NCI-H128 (cell line): ENCODE data around the gene MALRD1.

Source experiments
- DNase-seq: peaks from one replicate; lab custom pipeline; 2025; ENCODE audit not compliant: unreplicated experiment; lab: John Stamatoyannopoulos, UW

Gene MALRD1

DNA sequence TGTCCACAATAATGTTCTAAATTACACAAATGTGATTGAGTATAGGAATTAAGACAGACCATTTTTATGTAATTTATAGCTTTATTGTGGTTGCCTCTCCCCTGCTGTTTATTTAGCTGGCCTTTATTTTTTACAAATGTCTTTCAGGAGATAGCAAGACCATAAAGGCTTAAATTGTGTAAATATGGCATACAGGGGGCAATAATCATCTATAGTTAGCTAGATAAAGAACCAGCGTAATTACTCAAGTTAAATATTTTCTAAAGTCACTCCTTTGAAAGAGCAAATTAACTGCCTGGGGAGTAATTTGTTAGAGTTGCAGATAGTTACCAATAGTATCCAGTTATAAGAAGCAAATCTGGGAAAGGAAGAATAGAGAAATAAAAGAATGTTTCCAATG lies at the start of gene MALRD1:
MALRD1 (plus strand) TSS at position 313 of the 400 bp plus-strand sequence. CDS start 138 bp downstream, outside the sequence.
- no peak for DNase-seq

DNA sequence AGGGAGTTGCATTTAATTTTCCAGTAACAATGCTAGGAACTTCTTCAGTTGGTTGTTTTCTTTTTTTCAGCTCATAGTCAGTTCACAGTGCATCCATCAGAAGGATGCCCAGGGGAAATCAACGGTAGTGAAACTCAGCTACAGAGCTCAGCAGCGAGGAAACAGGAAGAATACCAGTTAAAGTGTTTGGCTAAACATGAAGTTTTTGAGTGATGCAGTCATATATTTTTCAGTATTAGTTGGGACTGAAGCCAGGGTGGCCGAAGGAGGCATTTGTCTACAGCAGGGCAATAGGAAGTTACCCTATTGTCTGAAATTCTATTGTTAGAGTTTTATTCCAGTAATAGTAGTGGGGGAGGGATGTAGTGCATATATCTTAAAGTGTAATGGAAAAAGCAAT lies 45.3 kb upstream of the MALRD1 start:
- DNase-seq: no peak

DNA sequence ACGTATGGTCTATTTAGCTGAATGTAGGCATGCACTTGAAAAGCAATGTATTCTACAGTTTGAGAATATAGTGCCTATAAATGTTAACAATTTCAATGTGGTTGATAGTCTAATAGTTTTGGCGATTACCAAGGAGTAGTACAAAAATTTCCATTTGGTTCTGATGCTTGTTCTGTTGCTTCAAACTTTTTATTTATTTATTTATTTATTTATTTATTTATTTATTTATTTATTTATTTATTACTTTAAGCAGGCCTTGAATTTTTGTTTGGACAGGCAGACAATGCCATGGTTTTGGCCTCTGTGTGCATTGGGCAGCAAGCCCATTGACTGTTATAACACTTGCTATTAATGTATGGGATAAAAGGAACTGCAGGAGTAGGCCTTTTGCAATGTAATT lies 36.5 kb upstream of the MALRD1 start:
- no peak for DNase-seq

DNA sequence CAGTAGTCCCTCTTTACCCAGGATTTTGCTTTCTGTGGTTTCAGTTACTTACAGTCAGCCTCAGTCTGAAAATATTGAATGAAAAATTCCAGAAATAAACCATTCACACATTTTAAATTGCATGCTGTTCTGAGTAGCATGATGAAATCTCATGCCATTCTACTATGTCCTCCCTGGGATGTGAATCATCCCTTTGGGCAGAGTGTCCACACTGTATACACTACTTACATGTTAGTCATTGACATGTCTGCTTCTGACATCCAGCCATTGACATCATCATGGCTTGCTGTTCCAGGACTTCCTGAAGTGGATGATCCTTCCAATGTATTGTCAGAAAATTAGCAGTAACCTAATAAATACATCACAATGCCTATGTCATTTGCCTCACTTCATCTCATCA lies 34.6 kb upstream of the MALRD1 start:
- DNase-seq: no peak

DNA sequence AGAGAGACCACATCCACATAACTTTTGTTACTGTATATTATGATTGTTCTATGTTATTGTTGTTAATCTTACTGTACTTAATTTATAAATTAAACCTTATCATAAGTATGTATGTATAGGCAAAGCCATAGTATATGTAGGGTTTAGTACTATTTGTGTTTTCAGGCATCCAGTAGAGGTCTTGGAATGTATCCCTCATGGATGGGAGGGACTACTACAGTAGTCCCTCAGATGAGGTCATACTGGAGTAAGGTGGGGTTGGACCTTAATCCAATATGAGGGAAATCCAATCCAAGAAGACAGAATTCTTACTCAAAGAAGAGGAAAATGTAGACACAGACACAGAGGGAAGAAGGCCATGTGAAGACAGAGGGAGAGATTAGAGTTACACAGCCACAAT lies 34.1 kb upstream of the MALRD1 start:
- DNase-seq: no peak

DNA sequence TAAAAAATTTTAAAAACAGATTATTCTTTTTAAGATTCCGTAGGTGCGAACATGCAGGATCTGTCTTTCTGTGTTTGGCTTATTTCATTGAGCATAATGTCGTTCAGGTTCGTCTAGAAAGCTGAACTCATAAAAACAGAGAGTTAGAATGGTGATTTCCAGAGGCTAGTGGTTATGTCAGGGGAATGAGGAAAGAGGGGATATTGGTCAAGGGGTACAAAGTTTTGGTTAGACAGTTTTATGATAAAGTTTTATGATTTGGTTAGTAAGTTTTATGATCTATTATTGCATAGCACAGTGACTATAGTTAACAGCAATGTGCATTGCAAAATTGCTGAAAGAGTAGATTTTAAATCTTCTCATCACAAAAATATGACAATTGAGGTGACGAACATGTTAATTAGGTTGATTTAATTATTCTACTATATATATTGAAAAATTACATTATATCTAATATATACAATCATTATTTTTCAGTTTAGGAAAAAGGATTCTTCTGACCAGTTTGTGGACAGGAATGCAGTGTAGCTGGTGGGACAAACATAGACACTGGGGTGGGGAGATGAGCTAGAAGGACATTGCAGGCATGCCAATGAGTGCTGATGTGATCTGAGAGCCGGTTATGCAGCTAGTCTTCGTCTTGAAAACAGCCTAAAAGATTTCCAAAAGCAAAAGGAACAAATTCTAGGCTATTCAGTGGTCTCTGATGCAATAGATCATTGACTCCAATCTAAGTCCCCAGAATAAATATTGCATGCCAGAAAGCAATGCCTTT lies 31.3 kb upstream of the MALRD1 start:
- no peak for DNase-seq

DNA sequence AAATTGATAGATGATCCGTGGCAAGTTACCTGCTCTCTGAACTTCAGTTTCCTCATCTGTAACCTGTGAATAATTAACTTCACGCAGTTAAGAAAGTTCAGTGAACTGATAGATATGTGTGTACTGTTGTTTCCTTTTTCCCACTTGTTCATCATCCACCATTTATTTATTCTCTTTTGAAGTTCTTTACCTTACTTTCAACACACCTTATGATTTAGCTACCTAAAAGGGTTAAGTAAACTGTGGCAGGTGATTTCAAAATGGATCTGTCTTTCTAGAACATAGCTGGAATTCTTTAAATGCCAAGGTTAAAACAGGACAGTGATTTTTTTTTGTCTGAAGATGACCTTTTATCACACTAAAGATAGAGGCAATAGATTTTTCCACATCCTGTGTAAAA lies 27.4 kb upstream of the MALRD1 start:
- no peak for DNase-seq

DNA sequence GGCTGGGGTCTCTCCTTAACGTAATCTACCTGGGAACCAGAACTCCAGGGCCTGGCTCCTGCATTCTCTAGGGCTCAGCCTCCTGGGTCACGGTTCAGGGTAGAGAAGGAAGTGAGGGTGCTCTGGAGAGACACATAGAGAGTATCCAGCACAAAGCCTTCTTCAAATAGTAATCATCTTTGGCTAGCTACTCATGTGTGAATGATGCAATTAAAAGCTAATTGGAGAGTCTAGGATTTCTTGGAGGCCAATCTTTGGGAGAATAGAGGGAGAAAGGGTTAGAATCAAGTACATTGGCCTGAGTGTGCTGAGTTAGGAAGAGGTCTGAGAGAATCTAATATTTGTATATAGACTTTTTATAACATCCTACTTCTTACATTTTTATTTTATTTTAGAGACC lies 24.0 kb upstream of the MALRD1 start:
- no peak for DNase-seq

DNA sequence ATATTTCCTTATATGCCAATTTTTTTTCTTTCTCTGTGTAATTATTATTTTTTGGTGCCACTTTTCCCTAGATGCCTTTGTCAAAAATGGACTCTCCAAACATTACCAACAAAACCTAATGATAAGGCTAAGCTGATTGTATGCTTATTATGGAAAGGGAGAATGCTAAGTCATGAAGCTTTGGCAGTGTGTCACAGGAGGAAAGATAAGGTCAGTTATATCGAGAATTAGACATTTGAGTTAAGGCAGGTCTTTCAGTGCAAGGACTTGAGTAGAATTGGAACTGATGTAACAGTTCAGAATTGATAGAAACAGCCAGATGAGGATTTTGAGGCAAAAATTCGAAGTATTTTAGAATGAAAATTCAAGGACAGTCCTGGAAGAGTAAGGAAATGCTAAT lies 16.8 kb upstream of the MALRD1 start:
- DNase-seq: no peak

DNA sequence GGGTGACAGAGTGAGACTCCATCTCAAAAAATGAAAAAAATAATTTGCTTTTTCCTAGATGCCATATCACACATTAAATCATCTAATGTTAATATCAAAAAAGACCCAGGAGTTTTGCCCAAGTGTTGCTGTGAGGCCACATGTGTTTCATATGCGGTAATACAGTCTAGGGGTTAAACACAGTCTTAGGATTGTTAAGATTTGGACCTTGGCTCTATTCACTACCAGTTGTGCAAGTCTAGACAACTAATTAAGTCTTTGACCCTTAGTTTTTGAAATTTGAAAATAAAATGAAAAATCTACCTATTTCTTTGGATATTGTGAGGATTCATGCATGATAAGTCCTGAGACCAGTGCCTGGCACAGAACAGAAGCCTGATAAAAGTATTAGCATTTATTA lies 14.9 kb upstream of the MALRD1 start:
- DNase-seq: no peak

DNA sequence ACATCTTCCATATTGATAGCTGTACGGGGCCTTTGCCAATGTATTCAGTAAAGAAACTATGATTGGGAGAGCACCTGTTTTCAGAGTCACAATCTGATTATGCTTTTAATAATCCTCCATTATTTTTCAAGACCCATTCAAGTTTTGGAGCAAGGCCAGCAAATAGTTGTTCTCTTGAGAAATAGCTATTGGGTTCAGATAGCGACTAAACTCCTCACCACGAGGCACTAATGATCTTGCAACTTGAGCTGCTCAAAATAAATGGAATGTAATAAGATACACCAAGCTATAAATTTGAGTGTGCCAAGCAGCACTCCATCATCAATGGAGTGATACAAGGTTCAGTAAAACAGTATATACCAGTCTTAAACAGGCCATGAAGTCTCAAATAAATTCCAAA lies 7.4 kb upstream of the MALRD1 start:
- DNase-seq: peak; percentile 29

DNA sequence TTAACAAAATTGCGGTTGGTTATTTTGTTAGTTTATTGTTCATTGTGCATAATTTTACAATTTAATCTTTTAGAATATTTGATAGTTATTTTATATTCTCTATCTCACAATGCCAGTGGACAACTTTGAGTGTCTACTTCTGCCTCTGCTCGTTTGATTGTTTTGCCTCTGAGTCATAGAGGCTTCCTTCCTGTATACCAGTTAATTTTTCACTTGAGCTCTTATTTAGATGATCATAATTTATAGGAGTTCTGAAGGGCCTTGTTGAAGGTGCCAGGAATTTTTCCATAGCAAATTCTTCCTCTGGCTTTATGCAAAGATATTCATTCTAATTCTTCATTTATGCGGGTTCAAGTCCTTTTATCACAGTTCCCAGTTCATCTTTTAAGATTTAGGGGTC lies 5.2 kb upstream of the MALRD1 start:
- no peak for DNase-seq

DNA sequence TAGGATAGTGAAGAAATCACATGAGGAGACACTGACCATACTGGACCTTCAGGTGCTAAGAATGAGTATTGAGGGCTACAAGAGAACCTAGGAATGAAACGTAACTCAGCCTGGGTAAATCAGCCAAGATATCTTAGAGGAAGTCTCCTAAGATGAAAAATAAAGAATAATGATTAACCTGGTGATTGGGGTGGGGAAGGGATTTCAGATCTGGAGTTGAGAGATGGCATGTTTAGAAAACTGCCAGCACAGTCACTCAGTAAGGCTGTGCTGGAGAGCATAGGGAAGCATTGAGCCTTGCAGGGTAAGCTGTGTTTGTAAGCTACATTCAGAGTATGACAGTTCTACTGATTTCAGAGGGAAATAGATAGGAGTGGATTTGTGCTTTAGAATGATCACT lies 1.9 kb upstream of the MALRD1 start:
- no peak for DNase-seq

DNA sequence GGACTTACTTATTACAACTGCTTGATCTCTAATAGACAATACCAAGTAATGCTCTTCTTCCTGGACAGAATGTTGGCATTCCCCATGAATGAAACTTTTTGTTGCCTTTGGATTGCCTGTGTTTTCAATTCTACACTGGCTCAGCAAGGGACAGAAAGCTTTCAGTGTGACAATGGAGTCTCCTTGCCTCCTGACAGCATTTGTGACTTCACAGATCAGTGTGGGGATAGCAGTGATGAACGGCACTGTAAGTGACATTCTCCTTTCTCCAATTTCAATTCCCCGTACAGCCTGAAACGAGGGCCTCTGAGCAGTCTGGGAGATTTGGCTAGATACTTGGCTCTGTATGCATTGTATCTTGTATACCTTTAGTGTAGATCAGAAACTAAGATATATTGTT lies 290 bp downstream of the MALRD1 start:
- no peak for DNase-seq

DNA sequence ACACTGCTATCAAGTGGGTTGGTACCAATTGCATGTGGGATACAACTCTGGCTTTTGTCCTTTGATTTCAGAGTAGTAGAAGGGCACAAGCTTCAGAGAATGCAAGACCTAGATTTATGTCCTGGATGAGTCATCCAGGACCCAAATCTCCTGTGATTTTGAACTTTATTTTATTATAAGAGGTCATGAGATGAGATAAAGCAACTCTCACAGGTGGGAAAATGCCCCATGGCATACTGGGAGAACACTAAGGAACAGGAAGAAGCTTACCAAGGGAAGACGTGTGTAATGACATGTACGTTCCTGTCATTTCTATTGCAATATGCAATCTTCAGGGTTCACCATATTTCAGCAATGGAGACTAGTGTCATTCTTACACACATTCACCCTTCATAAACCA lies 966 bp downstream of the MALRD1 start:
- DNase-seq: no peak

DNA sequence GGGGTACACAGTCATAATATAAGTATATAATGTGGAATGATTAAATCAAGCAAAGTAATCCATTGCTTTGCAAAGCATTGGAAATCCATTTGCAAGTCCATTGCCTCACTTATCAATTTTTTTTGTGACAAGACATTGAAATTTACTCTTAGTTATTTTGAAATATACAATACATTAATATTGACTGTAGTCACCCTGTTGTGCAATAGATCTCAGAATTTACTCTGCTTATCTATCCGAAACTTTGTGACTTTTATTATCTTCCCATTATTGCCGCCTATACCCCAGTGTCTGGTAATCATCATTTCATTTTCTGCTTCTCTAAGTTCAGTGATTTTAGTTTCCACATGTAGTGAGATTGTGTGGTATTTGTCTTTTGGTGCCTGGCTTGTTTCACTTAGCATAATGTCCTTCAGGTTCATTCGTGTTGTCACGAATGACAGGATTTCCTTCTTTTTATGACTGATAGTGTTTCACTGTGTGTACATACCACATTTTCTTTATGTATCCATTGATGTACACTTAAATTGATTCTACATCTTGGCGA lies 5.8 kb downstream of the MALRD1 start:
- DNase-seq: no peak

DNA sequence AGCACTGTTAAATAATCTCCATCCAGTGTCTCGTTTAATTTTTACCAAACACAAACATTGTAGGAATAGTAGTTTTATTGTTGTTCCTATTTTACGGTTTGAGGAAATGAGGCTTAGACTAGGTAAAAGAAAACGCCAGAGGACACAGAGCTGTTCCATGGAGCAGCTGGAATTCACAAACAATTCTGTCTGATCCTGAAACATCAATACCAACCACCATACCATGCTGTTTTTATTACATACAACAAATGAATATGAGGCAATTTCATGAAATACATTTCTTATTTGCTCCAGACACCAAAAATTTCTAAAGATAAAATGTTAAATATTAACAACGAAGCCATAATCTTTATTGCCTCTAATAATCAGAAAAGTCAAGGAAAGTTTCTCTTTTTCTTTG lies 9.4 kb downstream of the MALRD1 start:
- DNase-seq: no peak

DNA sequence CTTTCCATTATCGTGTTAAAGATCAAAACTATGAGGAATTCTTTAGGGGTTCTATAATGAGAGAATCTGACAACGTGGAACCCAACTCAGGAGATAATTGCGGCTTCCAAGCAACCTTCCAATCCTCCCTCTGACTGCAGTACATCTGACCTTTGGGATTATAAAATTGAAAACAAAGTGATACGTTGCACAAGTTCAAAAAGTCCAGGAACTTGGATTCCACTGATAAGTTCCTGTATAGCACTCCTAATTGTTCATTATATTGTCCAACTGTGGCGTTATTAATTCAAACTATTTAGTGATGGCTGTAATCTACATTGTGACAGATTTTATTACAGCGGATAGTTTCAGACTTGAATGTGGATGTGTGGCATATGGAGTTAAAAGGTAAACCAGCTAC lies 15.4 kb downstream of the MALRD1 start:
- no peak for DNase-seq

DNA sequence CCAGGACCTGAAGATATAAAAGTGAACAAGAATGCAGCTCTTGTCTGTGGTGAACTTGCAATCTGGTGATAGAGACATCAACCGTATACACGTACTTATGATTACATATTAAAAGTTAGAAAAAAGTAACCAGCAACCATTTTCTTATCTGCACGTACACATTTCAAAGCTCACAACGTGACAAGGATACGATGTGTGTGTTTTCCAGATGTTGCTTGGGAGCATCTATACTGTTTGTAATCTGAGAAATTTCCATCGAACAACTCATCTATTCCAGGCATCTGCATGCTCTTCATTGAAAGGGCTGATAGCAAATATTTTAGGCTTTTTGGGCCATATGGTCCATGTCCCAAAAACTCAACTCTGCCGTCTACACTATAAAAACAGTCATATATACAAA lies 23.3 kb downstream of the MALRD1 start:
- no peak for DNase-seq

DNA sequence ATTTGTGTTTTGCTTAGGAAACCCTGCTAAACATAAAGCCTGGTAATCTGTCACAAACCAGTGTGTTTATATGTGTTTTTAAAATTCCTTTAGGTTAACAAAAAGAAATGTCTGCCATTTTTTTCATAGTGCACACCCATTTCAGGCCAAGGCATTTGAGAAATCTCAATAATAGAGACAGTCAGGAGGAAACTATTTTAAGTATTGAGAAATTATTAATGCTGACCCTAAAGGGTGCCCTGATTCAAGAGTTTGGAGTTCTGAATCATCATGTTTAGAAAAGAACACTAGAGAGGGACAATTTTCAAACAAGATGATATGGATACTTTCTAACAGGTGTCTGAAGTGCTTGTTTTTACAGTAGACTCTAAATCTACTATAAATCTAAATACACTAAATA lies 28.7 kb downstream of the MALRD1 start:
- no peak for DNase-seq

DNA sequence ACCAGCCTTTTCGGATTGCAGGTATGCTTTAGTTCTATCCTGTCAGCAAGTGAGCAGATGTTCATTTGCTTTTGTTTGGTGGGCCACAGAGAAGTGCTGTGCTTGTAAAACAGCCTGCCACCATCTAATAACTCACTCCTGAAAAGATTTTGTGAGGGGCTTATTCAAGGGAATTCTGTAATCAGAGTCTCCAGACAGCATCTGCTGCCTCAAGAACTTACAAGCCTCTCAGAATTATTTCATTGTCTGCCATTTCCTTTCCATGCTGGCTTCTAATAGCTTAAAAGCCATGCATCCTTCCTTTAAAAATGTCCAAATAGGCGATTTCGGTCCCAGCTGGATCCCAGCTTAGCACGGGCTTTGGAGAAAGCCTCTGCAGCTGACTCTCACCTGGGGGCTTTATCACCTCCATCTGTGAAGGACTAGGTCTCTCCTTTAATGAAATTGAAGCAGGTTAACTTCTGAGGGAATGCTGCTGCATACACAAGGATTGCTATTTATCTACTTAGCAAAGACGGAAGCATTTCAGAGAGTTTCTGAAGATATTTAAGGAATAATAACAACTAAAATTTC lies 48.0 kb downstream of the MALRD1 start:
- DNase-seq: no peak

DNA sequence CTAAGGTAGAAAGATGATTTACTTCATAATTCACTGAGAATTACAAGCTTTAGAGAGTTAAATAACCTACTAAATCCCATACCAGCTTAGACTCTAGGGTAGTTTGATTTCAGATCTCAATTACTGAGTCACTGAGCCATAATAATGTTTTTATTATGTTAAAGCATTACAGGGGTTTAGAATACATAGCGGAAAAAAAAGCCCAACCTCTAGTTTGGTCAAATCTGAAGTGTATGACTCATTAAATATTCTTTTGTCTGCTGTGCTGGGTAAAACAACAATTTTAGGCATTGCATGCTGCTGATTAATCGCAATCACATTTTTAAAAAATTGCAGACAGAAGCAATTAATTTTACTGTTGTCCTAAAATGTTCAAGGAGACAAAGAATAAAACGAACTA lies 48.5 kb downstream of the MALRD1 start:
- no peak for DNase-seq

DNA sequence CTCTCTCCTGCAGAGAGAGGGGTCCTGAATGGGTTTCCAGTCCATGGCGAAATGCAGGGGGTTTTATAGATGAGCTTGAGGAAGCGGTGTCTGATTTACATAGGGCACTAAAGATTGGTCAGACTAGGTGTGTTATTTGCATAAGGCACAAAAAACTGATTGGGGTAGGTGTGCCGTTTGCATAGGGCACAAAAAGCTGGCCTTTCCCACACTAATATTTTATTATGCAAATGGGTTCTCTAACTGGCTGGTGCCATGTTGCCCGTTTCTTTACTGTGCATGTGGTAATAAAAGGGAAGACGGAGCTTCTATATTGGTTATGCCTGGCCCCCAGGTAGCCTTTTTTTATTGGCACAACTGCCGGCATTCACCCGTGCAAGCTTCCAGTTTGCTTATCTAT lies 50.2 kb downstream of the MALRD1 start:
- no peak for DNase-seq
